Panc1 (cell line): ENCODE measurements around the gene TSPAN4.

ENCODE experiments used
- CTCF ChIP-seq: fragments of 450-650 bp; IDR thresholded peaks from 2 replicates; pipeline ENCODE4 v1.5.1; 2017; ENCODE audit warnings: mild to moderate bottlenecking
- POLR2AphosphoS5 ChIP-seq: IDR thresholded peaks from 2 replicates; pipeline ENCODE4 v1.6.1; 2012; ENCODE audit warnings: mild to moderate bottlenecking, low read depth, low read length, moderate library complexity
- TCF7L2 ChIP-seq: IDR thresholded peaks from 2 replicates; pipeline ENCODE4 v1.6.1; 2011; ENCODE audit warnings: mild to moderate bottlenecking, low read depth, low read length, inconsistent platforms

DNA sequence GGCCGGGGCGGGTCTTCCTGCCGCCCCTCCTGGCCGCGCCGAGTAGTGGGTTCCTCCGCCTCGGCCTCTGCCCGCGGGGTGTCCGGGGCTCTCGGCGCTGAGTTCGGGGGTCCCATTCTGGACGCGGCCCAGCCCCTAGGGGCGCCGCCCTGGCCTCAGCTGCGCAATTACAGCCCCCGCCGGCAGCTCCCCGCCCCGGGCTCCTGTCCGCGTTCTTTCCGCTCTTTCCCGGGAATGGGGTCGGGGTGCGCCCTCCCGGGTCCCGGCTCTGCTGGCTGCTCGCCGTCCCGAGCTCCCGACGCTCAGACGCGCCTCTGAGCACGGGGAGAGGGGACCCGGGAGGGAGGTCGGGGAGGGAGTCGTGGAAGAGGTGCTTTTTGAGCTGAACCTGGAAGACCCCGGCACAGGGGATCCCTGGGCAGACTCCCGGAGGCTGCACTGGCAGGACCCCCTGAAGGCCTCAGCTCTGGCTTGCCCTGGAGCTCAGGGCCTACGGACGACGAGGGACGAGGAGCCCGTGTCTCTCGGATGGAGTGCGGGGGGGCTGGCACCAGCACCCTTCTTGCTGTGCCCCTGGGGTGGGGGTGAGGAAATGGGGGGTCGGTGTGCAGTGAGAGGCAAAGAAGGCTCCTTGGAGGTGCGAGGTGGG lies 558 bp downstream of the TSPAN4 start:
- TF ChIP-seq CTCF (peak; percentile 49), TCF7L2 (no peak), POLR2AphosphoS5 (0 out of 2 replicates have a peak, but pooled peaks have one; percentile 2)
